Hematopoietic multipotent progenitor cell treated with erythropoietin and hydrocortisone succinate and interleukin-3 and kit ligand, for 8 days (in vitro differentiated cells): ENCODE data around the gene LRRC3B.

Experiments used
- DNase-seq: peaks from one replicate; pipeline ENCODE4 v3.0.0-alpha.2; 2015

Gene LRRC3B

DNA sequence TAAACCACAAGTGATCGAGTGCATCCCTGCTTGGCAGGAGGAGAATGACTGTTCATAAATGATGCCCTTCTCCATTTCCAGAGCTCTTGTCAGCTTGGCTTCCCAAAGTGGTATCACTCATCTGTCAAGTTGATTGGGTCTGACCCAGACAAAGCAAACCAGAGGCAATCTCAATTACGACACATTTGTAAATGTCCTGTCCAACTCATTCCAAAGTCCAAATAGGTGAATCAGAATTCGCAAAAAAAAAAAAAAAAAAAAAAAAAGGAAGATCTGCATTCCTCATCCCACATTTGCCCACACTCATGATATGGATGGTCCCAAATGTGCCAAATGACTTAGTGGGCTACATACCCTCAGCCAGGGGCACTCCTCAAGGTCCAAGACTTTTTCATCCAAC is 91.9 kb downstream of the LRRC3B start:
- DNase-seq, result no peak

DNA sequence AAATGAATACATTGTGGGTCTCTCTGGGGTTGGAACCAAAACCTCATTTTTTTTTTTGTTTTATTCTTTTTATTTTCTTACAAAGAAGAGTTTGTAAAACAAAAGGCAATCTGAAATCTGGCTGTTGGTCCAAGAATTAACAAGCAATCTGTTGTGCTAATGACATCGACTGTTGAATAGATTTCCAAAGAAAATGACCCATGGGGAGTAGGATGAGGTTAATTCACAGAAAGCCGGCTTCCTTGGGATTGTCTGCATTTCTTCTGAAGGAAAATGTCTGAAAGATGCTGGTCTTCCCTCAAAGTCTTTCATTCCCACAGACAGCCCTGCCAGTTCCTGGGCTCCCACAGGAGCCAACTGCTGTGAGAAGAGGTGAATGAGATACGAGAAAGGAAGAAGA is 92.9 kb downstream of the LRRC3B start:
- DNase-seq, result no peak

DNA sequence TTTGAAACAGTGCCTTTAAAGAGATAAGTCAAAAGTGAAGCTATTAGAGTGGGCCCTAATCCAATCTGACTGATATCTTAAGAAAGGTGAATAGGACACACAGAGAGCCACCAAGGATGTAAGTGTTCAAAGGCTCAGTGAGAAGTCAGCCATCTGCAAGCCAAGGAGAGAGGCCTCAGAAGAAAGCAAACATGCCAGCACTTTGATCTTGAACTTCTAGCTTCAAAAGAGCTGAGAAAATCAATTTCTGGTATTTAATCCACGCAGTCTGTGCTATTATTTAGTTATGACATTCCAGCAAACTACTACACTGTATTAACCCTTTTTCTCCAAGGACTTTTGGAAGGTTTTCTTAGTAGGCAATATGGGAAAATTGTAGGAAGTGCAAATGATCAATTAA is 95.7 kb downstream of the LRRC3B start:
- no peak for DNase-seq

DNA sequence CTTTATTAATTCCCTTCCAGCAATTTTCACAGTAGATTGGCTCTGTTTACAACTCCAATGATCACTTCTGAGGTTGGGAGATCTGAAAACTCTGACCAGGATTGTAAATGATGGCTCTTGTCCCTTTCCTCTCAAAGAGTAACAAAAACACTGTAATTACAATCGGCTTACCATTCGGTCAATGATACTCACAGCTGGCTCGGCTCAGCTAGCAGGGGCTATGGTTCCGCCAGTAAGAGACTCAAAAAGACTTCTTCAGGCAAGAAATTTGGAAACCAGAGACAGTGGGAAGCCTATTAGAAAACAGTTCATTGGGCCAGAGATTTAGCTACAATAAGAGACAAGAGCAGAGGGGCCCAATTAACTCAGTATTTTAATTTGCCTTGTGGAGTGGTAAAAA is 96.6 kb downstream of the LRRC3B start:
- no peak for DNase-seq

DNA sequence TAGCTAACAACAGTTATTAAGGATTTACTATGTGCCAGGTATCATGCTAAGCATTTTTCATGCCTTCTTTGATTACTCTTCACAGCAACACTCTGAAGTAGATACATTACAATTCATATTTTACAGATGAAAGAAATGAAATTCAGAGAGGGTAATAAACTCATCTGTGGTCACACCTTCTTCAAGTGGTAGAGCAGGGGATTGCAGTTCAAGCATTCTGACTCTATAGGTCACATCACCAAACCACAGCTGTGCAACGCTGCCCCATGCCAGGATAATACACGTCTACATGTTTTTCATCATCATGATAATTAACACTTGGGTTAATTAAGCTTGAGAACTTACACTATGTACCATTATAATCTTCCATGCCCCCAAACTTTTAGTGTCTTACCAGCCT is 98.5 kb downstream of the LRRC3B start:
- DNase-seq, result no peak

DNA sequence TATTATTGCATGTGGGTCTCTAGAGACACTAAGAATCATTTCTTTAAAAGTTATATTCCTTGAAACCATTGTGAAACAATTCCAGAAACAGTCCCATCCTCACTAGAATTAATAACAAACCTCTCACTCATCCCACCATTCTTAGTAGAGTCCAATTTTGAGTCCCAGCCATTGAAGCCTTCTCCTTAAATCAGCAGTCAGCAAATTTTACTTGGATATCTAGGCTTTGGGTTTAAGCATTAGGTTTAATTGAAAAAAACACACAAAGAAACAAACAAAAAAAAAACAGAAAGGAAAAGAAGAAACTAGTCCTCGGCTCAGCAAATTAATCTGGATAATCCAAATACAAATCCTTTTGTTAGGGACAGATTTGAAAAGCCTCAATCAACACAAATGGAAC is 109.3 kb downstream of the LRRC3B start:
- no peak for DNase-seq

DNA sequence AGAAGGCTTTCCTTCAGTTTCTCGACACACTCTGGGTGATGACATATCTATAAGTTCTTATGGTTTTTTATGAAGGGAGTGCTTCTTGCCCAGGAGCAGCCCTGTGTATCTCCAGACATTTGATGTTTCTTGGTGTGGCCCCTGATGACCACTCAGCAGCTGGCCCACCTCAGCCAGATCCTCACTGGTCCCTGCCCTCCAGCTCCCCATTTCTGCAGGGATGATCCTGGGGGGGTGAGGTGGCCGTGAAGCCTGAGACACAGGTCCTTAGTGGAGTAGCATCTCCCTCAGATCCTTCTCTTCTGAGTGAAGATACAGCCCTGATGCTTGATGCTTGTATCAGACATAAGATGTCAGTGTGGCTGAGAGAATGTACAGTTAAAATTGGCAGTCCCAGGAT is 127.7 kb downstream of the LRRC3B start:
- no peak for DNase-seq

DNA sequence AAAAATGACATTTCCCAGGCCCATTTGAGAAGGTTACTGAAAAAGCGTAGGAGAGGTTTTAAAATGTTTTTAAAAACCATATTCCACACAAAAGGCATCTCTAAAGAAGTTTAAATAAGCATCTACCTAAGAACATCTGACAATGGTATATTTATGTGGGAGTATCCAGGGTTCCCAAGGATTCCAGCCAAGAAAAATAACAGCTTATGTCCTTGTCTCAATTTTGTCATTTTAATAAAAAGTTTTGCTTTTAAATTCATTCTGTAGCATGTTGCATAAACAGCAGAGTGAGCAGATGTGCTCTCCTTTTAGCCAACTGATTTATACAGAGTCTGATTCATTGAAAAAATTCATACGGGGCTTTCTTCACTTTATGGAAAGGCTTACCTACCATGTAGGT is 129.9 kb downstream of the LRRC3B start:
- no peak for DNase-seq

DNA sequence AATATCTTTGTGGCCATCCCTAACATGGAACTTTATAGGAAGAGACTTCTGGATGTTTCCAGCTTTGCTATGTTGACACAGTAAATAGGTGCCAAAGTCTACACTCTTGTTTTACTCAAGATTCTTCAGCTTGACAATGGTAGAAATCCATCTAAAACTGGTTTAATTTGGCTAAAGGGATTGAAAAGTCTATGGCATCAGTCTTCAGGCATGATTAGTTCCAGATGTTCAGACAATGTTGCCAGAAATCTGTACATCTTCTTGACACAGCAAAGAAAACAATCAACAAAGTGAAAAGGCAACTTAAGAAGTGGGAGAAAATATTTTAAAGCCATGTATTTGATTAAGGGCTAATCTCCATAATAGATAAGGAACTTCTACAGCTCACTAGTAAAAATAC is 130.5 kb downstream of the LRRC3B start:
- DNase-seq, result no peak

DNA sequence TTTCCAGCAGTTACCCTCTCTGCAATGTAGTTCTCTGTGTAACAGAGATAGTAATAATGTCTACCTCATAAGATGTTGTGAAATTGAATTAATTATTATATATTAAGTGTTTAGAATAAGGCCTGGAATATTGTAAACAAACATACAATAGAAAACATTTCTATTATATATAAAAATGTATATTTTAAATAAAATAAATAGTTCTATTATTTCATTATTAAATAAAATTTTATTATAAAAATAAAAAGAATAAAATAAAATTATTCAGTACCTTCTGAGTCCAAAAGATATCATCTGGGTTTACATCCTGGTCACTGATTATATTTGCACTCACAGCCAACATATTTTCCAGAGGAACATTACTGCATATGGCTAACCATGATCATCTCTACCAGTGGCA is 135.4 kb downstream of the LRRC3B start:
- no peak for DNase-seq
